Lung microvascular endothelial cell (primary cell): ENCODE data around the gene ZNF254. TPM values are rescaled to one million over a fixed set of nuclear protein-coding genes. Genes with fewer than 3 reads are reported as not detected.
"Not testable (repeated sequence)": the region's sequence is repeated elsewhere in the genome, so short reads cannot be mapped to it uniquely, and the experiment has no call there.

Experiments used
- DNase-seq, 2 donors: peaks; one replicate each; pipeline versions ENCODE4 v3.0.0 to v3.0.0-alpha.2; 2010; ENCODE audit warnings: low read depth in 2 of 2
- total RNA-seq: library from RNA; depleted of rRNA; stranded (reverse); fragments of >200 nt; gene quantifications from 2 replicates; pipeline ENCODE4 v1.2.1, GENCODE V29; 2014

The ZNF254 gene
- total RNA-seq, 1 donor from 2014 or later: 16.9 TPM

DNA sequence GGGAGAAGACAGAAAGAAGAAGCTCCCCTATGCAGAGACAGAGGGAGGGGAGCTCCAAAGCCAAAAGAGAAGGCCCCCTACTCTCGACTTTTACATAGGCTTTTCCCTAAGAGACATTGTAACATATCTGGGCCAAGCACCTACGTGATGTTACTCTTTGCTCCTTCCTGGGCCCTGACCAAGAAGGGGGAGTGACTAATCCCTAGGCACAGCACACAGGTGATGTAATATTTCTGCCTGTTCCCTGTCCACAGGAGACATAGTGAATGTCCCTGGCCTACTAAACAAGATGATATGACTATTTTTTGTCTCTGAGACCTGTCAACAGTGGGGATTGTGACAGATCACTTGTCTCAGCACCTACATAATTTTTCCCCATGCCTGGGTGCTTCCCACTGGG lies 15.9 kb upstream of the ZNF254 start:
- DNase-seq: no peak

DNA sequence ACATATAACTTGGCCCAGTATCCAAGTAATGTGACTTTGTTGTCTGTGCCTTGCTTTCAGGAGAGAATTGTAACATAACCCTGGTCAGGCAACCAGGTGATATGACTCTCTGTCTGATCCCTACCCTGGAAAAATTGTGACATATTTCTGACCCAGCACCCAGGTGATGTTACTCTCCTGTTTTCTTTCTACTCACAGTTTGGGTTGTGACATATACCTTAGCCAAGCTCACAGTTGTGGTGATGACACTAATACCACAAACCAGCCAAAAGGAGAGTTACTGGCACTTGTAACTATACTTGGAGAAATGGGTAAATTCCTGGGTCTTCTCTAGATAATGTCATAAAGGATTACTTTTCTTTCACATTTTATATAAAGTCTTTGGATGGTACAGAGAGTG lies 14.3 kb upstream of the ZNF254 start:
- DNase-seq: no peak

DNA sequence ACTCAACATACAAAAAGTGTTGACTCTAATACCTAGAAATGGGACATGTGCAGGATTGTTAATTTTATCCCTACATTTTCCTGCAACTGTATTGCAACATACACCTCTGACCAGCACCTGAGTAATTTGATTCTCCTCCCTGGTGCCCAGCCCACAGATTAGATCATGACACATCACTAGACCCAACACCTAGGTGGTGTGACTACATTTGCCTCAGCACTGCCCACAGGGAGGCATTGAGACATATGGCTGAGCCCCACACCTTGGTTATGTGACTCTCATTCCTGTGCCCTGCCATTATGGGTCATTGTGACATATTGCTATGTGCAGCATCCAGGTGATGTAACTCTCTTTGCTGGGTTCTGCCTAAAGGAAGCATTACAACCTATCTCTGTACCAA lies 13.2 kb upstream of the ZNF254 start:
- DNase-seq: no peak

DNA sequence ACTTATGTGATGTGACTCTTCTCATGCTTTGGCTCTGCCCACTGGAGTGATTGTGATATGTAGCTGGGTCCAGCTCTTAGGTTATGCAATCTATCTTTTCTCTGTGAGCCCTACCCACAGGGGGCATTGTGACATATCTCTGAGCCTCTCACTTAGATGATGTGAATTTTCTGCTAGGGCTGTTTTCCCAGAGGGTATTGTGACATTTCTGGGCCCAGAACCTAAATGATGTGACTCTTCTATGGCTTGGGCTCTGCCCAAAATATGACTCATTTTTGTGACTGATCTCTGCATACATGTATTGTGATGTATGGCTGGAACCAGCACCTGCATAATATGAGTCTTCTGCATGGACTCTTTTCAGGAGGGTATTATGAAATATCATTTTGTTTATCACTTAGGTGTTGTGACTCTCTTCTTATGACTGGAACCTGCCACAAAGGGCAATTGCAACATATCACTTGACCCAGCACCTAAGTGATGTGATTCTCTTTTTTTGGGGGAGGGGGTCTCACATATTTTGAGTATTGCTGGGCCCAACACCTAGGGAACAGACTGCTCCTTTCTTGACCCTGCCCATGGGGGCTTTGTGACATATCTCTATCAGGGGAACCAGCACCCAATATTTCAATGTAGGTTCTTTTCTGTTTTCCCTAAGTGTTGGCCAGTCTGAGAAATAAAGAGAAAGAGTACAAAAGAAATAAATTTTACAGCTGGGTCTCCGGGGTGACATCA lies 12.1 kb upstream of the ZNF254 start:
- DNase-seq: no peak

DNA sequence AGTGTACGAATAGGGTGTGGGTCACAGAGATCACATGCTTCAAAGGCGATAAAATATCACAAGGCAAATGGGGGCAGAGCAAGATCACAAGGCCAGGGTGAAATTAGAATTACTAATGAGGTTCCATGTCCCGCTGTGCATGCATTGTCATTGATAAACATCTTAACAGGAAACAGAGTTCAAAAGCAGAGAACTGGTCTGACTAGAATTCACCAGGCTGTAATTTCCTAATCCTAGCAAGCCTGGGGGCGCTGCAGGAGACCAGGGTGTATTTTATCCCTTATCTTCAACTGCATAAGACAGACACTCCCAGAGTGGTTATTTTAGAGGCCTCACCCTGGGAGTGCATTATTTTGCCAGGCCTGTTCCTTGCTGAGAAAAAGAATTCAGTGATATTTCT lies 11.5 kb upstream of the ZNF254 start:
- not testable (repeated sequence) for DNase-seq

DNA sequence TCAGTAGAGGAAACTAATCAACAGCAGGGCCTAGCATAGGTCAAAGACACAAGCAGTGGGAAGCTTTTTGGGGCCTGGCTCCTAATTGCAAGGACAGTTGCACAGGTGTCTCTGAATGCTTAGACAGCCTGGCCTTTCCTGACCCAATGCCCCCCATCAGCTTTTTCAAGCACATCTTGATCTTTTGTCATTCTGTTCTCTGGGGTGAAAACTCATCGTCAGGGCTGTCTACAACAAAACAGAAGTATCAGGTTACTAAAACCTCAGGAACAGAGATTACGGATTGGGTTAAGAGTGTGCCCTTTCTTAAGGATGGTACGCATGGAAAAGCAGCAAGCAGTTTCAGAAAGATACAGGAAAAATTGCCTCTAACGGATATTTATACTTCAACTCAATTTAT lies 8.3 kb upstream of the ZNF254 start:
- no peak for DNase-seq

DNA sequence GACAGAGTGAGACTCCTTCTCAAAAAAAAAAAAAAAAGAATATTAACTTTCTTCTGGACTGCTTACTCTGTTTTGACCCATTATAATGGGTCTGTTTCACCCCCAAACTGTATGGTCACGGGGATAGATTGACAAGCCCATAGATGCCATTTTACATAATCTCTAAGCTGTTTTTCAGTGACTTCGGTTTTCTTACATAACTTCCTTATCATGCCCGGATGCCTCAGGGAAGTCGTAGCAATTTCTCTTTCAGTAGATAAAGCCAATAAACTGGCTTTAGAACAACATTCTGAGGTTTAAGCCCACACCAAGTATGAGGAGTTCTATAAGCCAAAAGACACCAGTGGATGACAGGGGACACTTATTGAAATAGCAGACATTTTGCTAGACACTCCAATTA lies 5.9 kb upstream of the ZNF254 start:
- no peak for DNase-seq

DNA sequence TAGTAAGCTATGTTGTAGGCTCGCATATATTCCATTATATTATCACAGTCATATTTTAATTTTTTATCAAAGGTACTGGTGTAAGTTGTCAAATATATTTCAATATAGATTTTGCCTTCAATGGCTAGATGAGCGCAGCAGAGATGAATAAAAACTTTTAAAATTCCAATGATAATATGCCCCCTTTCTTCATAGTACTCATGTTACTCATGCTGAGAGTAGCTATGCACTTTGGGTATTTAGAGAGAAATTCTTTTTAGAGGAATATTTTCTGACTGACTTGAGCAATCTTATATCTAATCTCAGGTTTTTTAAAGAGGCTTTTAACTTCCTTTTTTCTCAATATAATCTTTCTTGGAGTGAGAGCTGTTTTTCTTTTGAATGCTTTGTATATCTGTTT lies 11.4 kb downstream of the ZNF254 start:
- DNase-seq: no peak

DNA sequence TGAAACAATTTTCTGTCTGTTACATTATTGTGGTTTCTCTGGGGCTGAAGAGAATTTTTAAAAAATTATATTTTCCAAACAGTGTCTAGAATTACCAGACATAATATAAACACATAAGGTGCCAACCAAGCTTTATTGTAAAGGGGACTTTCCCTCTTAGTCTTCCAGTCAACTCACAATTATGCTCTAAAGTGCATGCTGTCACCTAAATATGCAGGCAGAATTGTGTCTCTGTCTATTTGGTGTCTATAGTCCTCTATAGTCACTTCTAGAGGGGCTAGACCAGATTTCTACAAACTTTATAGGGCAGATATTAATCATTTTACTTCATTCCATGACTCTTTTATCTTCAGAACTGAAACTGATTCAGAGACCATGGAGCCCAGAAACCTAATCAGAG lies 12.8 kb downstream of the ZNF254 start:
- DNase-seq: no peak

DNA sequence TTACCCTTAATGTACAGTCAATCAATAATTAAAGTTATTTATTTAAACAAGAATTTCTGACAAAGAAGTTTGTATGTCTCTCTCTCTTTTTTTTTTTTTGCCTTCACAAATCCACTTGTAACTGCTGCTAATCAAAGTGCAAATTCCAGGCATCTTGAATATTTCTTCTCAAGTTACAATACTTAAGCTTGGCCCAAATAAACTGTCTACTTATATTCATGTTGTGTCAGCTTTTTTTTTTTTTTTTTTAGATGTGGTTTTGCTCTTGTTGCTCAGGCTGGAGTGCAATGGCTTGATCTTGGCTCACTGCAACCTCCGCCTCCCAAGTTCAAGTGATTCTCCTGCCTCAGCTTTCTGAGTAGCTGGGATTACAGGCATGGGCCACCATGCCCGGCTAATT lies 13.6 kb downstream of the ZNF254 start:
- DNase-seq: not testable (repeated sequence)

DNA sequence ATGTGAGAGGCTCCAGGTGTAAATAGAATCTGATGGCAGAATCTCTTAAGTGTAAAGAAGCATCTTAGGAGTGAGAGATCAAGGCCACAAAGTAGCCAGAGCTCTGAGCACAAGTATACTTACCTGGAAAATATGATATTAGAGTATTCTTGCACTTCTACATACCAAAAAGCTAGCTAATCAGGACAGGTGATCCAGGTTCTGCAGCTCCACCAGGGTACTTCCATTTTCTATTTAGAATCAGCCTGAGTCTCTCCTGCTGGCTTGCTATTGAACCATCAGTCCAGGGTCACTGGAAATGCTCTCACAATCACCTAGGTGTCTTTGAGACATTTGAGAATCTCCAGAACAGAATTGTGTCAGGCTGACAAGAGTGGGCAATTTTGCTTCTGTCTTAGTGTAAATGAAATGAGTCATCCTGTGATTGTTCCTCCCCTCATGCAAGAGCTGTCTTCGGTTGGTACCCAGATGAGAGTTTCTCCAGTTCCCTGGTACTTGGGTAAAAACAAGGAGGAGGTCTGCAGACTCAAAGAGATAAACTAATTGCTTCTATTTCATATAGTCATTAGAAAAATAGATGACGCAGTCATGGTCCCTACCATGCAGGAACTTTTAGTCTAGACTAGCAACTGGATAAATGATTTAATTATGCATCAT lies 14.6 kb downstream of the ZNF254 start:
- DNase-seq: no peak

DNA sequence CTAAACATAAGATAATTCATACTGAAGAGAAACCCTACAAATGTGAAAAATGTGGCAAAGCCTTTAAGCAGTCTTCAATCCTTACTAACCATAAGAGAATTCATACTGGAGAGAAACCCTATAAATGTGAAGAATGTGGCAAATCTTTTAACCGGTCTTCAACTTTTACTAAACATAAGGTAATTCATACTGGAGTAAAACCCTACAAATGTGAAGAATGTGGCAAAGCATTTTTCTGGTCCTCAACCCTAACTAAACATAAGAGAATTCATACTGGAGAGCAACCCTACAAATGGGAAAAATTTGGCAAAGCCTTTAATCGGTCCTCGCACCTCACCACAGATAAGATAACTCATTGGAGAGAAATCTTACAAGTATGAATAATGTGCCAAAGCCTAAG lies 40.6 kb downstream of the ZNF254 start:
- DNase-seq: no peak

DNA sequence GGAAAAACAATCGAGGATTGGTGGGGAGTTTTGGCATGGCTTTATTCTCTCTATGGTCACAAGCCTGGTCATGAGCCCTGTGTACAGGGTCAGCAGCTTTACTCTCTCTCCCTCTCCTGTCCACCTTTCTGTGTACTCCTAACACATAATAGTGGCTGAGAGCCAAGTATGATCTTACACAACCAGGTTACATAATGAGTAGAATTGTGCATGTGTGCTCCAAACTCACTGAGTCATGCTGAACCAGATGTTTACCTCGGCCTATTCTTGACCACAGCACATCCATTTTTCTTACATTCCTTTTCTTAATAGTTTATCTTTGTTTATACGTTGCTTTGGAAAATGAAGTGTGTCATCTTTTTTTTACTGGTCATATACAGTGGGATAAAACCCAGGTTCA lies 53.1 kb downstream of the ZNF254 start:
- peak; percentile 52 to 74 for DNase-seq

DNA sequence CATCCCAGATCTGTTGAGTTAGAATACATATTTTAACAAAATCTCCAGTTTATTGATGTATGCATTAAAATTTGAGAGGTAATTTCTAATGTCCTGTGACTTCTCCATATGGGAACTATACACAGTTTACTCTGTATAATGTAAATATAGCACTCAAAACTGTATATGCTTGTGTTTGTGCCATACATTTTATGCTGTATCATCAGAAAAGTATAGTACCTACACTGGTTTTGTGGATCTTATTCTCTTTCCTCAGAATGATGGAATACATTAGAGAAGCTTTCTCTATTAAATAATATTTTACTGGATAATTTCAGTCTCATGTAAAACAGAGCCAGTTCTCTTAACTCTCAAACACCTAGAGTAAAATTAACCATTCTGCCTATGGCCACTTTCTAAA lies 53.6 kb downstream of the ZNF254 start:
- DNase-seq: no peak

DNA sequence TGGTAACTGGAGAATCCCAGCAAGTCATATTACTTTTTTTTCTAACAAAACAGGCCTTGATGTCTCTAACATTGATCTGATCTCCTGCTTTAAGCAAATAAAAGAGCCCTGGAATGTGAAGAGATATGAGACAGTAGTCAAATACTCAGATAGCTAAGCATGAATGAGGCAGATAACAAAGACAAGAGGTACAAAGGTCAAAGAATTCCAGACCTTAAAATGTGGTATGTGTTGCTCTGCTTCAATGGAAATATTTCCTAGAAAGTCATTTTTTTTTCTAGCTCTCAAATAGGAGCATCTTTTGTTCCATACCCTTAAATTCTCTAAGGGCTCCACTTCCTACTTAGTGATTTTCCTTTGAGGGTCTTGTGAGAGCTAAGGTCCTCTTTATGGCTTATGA lies 54.6 kb downstream of the ZNF254 start:
- DNase-seq: no peak

DNA sequence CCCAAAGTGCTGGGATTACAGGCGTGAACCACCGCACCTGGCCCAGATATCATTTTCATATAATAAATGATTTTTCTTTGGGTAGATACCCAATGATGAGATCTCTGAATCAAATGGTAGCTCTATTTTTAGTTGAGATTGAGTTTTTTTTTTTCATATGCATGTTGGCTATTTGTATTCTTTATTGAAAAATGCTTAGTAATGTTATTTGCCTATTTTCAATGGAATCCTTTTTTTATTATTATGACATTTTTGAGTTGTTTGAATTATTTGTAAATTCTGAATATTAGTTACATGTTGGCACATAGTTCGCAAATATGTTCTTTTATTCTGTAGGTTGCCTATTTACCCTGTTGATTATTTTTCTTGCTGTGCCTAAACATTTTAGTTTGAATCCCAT lies 55.8 kb downstream of the ZNF254 start:
- no peak for DNase-seq

DNA sequence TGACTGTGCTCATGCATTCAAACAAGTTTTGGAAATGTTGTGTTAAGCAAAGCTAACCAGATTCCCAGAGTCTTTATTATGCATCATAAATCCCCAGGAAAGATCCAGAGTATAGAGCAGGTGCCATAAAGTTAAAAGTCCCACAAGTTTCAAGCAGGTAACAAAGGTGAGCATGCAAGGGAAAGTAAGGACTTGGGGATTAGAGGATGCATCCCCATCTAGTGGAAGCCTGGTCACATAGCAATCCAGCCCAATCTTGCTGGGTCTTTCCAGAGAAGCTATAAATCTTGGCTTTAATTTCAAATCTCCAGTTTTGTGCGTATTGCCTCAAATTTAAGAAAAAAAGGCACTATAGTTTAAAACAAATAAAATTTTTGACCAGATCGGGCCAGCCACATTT lies 72.7 kb downstream of the ZNF254 start:
- peak; percentile 7 to 15 for DNase-seq

DNA sequence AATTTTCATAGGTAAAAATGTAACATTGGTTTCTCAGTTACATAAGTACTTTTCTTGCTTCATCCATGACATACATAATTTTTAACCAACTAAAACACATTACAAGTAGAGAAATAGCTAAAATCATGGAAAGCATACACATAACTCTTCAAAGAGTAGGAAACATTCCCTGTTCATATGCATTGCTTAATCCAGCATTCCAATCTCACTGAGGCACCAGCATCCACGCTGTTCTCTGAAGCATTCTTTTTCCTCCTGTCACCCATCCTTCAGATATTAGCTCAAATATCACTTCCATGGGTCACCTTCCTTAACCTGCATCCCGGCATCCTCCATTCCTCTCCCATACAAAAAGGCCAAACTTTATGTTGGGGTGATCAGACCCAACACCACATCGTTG lies 79.1 kb downstream of the ZNF254 start:
- DNase-seq: no peak

DNA sequence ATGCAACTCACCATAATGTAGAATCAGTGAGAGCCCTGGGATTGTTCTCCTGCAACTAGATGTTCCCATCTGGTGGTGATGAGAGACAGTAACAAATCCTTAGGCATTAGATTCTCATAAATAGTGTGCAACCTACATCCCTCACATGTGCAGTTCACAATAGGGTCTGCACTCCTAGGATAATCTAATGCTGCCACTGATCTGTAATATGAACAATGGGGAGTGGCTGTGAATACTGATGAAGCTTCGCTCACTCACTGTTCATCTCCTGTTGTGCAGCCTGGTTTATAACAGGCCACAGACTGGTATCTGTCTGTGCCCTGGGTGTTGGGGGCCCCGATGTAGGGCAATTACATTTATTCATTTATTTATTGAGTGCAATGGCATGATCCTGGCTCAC lies 86.9 kb downstream of the ZNF254 start:
- DNase-seq: no peak

DNA sequence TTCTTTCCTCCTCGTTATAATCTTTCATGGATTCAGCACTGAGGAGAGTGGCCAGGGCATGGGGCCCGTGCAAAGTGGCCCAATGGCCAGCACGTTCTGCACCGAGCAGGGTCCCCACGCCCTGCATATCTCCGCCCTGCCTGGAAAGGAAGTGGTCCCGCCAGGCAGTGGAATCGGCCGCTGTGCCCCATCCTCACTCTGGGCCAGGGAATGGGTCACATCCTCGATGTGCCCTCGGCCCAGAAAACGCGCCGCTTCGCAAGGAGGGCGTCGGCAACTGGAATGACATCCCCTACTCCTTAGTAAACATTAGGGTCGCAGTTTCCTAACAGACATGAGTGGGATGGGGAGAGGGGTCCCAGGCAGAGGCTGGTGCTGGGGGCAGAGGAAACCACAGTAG lies 90.7 kb downstream of the ZNF254 start:
- DNase-seq: no peak

DNA sequence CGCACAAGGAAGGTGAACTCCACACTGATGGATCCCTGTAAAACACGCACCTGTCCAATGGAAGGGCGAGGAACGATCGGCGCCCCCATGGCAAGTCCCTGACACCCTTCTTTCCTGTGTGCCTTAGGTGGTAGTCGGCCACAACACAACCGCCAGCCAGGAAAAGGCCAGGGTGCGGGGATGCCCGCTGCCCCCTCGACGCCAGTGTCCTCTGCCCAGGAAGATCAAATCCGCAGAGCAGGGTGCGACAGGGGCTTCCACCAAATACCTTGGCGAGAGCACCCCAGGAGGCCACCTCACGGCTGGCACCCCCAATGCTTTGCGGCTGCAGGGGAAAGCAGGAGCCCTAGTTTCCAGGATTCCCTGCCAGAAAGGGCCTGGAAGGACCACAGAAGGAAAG lies 91.2 kb downstream of the ZNF254 start:
- no peak for DNase-seq
